Measurements from ENCODE around the gene ARHGDIA. TPM values are rescaled to one million over a fixed set of nuclear protein-coding genes. Genes with fewer than 3 reads are reported as not detected.

ARHGDIA gene
- total and polyA plus RNA-seq, 10 donors = 131 to 392 (median 235) TPM

- Histone ChIP-seq H3K27ac (peak overlapping the region in 7 of 8 donors; percentile 46 to 100 (median 98)), H3K4me3 (peak overlapping the region in 4 of 8 donors; percentile 86 to 99 (median 90)), H3K9me3 (no peaks in the 10 kb centered on the region), H3K27me3 (replicated peaks in 1 of 7) (no peaks in the 10 kb centered on the region), H3K36me3 (peaks cover 0 to 54% (median 24%) of the 10 kb centered on the region in 6 donors), H3K4me1 (peaks cover 34 to 91% (median 73%) of the 10 kb centered on the region in 6 donors)
- intact Hi-C loops (cut with DNase I; ENCODE audit: low total_unique reads) = no loop called here
- DNase-seq = peak; percentile 83
- TF ChIP-seq CTCF (IDR thresholded peaks at IDR 0.05 in 8 of 11, conservative IDR thresholded peaks at IDR 0.05 in 3 of 11) (no peak), POLR2AphosphoS5 (IDR thresholded peaks at IDR 0.05) (peak in 1 of 3 donors; percentile 13)
- WGBS, 5 donors = 70 to 76% (median 73%) methylated on average over 12 to 30 of the region's 30 CpGs
Observed at GRCh38 chr17:81868674-81869220, 2.4 kb downstream of the ARHGDIA start.

- intact Hi-C loops (cut with DNase I; ENCODE audit: low total_unique reads) = no loop called here
- Histone ChIP-seq H3K27ac (peak overlapping the region in 6 of 8 donors; percentile 26 to 100 (median 98)), H3K27me3 (replicated peaks in 1 of 7) (no peaks in the 10 kb centered on the region), H3K36me3 (peaks cover 0 to 60% (median 24%) of the 10 kb centered on the region in 6 donors), H3K4me3 (peak overlapping the region in 1 of 8 donors; percentile 8), H3K9me3 (no peaks in the 10 kb centered on the region), H3K4me1 (peaks cover 34 to 91% (median 75%) of the 10 kb centered on the region in 6 donors)
- TF ChIP-seq CTCF (IDR thresholded peaks at IDR 0.05 in 8 of 11, conservative IDR thresholded peaks at IDR 0.05 in 3 of 11) (no peak), POLR2AphosphoS5 (IDR thresholded peaks at IDR 0.05) (peak; percentile 42 to 81 (median 63)), POLR2A (IDR thresholded peaks at IDR 0.05) (no peak)
- DNase-seq = no peak
- WGBS, 5 donors = 68 to 83% (median 74%) methylated on average over 25 to 28 of the region's 28 CpGs
Observed at GRCh38 chr17:81867991-81868673, 3.0 kb downstream of the ARHGDIA start.

DNA sequence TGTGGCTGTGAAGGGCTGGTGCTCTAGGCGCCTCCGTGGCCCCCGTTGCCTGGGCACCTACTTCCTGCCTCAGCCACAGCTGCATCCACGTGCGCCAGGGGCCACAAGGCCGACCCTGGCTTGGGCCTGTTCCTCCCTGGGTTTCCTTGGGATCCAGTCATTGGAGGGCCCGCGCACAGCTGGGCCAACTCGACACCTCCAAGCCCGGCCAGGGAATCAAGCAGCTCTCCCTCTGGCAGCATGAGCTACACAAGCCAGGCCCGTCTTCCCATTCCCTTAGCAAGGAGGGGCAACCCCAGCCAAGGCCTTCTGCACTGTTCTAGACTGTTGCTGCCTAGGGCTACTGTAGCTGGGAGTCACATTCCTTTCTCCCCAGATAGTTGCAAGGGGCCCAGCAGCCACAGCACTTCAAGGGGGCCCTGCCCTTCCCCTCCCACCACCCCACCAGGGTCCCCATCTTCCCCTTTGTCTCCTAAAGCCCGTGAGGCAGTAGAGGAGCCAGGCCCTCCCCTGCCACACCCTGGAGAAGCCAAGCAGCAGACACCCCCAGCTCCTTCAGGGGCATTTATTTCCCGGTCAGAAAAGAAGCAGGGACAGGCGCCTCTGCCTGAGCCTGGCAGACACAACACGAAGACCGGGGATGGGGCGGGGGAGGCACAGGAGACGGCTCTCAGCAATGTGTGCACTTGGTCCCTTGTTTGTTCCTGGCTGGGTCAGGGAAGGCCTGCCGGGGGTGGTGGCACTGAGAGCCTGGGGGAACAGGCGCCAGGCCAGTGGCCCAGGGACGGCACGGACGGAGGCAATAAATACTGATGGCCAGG, 3.8 kb downstream of the ARHGDIA start:
- no peak for TF ChIP-seq POLR2A (IDR thresholded peaks at IDR 0.05)
- peak; percentile 83 to 90 (median 87) for TF ChIP-seq POLR2AphosphoS5 (IDR thresholded peaks at IDR 0.05)
- intact Hi-C loops (cut with DNase I; ENCODE audit: low total_unique reads) = no loop called here
- peaks cover 34 to 91% (median 75%) of the 10 kb centered on the region in 6 donors for H3K4me1 ChIP-seq
- 40 to 53% (median 48%) methylated on average over 15 to 23 of the region's 23 CpGs for WGBS, 5 donors
- DNase-seq = peak; percentile 85
- peaks cover 0 to 63% (median 24%) of the 10 kb centered on the region in 6 donors for H3K36me3 ChIP-seq
- no peak overlapping the region for H3K4me3 ChIP-seq
- H3K27ac ChIP-seq = peak overlapping the region; percentile 3 to 100 (median 73)
- H3K27me3 ChIP-seq (replicated peaks in 1 of 7) = no peaks in the 10 kb centered on the region
- no peaks in the 10 kb centered on the region for H3K9me3 ChIP-seq

DNA sequence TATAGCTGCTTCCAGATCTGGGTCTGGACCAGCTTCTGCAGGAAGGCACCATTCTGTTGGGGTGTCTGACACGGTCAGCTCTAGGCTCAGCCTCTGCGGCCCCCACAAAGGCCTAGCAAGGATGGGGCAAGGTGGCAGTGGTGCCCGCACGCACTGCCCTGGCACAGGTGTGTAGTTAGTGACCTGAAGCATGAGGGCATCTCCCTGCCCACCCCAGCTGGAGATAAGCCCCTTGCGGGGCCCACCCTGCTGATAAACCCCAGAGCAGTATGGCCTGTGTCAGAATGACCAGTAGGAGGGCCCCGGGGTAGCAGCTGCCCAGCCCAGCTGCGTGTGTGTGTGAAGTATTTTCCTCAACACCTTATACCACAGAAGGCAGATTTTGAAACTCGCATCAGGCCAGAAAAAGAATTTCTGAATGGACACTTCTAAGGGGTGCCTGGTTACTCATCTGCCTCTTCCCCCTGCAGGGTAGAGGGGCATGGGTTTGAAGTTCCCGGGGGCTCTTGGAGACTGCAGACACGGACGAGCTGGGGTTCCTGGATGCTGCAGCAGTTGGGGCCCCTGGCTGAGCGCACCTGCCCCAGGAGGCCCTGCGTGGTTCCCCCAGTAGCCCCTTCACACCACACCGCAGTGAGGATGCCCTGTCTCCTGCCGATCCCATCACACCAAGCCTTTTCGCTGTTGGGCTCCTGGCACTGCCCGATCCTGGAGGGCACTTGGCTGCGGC, 4.5 kb downstream of the ARHGDIA start:
- no peaks in the 10 kb centered on the region for H3K27me3 ChIP-seq (replicated peaks in 1 of 7)
- TF ChIP-seq POLR2A (IDR thresholded peaks at IDR 0.05) = no peak
- TF ChIP-seq POLR2AphosphoS5 (IDR thresholded peaks at IDR 0.05) = peak in 2 of 3 donors; percentile 4 to 50
- DNase-seq = no peak
- H3K9me3 ChIP-seq = no peaks in the 10 kb centered on the region
- H3K4me3 ChIP-seq = no peak overlapping the region
- H3K4me1 ChIP-seq = peaks cover 39 to 91% (median 75%) of the 10 kb centered on the region in 6 donors
- intact Hi-C loops (cut with DNase I; ENCODE audit: low total_unique reads) = no loop called here
- peak overlapping the region; percentile 3 to 100 (median 73) for H3K27ac ChIP-seq
- peaks cover 0 to 63% (median 24%) of the 10 kb centered on the region in 6 donors for H3K36me3 ChIP-seq
- WGBS, 5 donors = 62 to 76% (median 65%) methylated on average over 8 to 18 of the region's 18 CpGs
